Activated CD8-positive, alpha-beta memory T cell treated with anti-CD3 and anti-CD28 coated beads for 1 hour (primary cell): ENCODE data around the gene PCP2.
A peak's percentile ranks its signal among the peaks of the same experiment; 100 is the strongest.

Experiments used
- DNase-seq, 2 donors: peaks; one replicate each; pipeline ENCODE4 v3.0.0-alpha.2; 2020; ENCODE audit warnings: low read depth in 1 of 2; ENCODE audit errors: extremely low read depth in 1 of 2

The PCP2 gene

DNA sequence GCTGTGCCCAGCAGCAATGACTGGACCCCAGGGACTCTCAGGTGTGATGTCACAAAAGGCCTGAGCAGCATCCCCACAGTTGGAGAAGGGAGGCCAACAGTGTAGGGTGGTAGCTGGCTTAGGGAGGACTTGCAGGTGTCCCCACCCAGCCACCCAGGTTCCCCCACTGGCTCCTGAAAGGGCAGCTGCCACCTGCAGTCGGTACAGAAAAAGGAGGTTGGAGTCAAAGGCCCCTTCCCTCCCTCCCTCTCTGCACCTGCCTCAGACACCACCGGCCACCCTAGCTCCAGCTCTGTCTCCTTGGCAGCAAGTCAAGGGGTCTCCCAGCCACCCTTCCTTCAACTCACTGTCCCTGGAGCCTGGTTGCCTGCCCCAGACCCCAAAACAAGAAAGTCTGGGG is at the start of gene PCP2:
Gene PCP2 (minus strand): TSS at position 22 of the 400 bp plus-strand sequence. CDS start 262 bp downstream, outside the sequence.
- no peak for DNase-seq

DNA sequence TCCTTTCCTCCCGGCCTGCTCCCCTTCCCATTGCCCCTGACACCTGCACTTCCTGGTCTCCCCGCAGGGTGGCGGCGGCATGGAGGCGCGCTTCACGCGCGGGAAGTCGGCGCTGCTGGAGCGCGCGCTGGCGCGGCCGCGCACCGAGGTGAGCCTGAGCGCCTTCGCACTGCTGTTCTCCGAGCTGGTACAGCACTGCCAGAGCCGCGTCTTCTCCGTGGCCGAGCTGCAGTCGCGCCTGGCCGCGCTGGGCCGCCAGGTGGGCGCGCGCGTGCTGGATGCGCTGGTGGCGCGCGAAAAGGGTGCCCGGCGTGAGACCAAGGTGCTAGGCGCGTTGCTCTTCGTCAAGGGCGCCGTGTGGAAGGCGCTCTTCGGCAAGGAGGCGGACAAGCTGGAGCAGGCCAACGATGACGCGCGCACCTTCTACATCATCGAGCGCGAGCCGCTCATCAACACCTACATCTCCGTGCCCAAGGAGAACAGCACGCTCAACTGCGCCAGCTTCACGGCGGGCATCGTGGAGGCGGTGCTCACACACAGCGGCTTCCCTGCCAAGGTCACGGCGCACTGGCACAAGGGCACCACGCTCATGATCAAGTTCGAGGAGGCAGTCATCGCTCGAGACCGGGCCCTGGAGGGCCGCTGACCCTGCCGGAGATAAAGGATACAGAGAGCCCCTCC is 48.8 kb upstream of the PCP2 start:
- DNase-seq = no peak

DNA sequence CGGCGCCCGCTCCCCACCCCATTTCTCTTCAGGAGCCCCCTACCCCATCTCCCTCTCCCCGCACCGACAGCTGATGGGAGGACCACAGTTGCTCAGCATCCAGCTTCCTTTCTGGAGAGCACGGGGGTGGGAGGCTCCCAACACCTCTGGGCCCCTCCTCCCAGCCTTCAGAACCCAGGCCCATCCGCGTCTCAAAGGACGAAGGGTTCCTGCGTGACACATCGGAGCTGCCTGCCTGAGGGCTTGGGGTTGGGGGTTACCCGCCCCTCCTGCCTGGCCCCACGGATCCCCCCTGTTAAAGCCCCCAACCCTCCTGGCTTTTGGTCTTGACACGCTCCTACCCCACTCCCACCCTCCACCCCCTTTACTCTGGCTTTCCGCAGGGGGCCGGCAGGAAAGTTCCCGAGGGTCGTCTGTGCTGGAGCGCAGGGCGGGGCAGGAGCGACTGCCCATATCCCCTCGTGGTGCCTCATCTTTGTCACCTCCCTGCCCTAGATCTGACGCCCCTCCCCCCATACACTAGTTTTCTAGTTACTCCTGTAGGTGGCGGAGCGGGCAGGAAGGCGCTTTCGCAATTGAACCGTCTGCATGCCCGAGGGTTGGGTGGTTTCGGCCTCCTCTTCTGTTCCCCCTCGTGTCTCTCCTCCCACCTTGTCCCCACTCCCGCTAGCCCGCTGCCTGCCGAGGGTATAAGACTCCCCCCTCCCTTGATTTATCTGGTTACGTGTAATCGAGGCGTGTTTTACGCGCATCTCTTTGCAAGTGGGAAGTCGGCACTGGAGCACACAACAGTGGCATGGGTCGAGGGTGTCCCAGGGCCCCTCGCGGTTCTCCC is 48.0 kb upstream of the PCP2 start:
- peak; percentile 63 to 68 for DNase-seq

DNA sequence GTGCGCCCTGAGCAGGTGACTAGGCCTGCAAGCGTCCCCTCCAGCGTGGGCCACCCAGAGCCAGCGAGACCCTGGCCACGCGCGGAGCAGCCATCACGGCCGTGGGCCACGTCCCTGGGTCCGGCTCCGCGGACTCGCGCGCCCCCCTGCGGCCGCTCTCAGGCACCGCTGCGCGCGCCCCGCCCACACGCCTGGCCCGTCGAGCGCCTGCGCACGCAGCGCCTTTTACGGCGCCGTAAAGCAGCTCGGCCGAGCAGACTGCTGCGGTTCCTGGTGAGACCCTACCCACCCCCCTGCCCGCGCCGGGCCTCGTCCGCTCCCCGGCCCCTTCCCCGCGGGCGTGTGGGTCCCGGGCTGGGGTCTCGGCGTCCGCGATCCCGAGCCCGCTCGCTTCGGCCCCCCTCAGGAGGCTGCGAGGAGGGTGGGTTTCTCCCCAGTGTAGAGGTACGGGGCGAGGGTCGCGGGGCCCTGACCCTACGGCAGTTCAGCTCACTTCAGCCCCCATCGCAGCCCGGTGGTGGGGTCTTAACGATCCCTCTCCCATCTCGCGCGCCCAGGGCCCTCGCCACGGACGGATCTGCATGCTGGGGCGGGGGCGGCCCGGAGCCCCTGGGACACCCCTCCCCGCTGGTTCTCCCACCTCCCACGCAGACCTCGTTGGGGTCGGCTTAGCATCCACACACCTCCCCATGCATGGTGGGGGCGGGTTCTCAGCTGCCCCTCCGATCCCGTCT is 47.3 kb upstream of the PCP2 start, which contains the start of gene TRAPPC5:
Gene TRAPPC5 (plus strand): TSS at position 228 of the 734 bp plus-strand sequence. CDS start 1,421 bp downstream, outside the sequence.
- peak; percentile 44 to 84 for DNase-seq

DNA sequence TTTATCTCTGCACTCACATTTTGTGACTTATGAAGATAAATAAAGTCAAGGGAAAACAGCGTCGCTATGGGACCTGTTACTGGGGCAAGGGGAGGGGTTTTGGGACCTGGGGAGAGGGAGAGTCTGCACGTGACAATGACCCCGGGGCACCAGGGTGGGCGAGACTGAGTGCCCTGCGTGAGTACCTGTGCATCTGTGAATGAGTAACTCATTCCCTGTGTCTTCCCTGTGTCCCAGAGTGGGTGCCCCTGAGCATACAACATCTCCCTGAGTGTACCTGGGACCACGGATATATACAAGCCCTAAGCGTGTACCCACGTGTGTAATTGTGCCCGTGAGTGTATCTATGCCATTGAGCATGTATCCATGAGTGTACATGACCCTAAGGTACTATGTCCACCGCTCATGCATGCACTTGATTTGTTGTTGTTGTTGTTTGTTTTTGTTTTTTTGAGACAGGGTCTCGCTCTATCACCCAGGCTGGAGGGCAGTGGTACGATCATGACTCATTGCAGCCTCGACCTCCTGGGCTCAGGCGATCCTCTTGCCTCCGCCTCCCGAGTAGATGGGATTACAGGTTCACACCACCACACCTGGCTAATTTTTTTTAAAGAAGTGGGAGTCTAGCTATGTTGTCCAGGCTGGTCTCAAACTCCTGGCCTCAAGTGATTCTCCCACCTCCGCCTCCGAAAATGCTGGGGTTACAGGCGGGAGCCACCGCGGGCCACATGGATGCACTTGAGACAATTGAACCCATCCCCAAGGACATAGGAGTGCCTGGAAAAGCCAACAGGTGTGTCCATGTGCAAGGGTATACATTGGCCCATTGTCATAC is 46.5 kb upstream of the PCP2 start:
- no peak for DNase-seq

DNA sequence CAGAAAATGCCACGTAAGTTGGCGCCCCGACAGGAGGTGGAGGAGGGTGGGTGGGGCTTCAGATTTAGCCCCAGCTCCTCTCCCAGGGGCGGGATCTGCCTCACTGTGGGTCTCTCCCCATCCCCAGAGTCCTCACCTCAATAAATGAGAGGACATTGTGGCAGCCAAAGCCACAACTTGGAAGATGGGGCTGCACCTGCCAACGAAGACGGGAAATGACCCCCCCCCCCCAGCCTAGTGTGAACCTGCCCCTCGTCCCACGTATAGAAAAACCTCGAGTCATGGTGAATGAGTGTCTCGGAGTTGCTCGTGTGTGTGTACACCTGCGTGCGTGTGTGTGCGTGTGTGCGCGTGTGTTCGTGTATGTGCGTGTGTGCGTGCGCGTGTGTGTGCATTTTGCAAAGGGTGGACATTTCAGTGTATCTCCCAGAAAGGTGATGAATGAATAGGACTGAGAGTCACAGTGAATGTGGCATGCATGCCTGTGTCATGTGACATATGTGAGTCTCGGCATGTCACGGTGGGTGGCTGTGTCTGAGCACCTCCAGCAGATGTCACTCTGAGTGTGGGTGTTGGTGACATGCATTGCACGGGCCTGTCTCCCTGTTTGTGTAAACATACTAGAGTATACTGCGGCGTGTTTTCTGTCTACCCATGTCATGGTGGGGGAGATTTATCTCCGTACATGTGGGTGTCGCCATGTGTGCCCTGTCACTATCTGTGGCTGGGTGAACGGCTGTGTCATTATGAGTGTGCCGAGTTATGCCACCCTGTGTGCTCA is 45.6 kb upstream of the PCP2 start:
- peak in 1 of 2 donors; percentile 39 for DNase-seq

DNA sequence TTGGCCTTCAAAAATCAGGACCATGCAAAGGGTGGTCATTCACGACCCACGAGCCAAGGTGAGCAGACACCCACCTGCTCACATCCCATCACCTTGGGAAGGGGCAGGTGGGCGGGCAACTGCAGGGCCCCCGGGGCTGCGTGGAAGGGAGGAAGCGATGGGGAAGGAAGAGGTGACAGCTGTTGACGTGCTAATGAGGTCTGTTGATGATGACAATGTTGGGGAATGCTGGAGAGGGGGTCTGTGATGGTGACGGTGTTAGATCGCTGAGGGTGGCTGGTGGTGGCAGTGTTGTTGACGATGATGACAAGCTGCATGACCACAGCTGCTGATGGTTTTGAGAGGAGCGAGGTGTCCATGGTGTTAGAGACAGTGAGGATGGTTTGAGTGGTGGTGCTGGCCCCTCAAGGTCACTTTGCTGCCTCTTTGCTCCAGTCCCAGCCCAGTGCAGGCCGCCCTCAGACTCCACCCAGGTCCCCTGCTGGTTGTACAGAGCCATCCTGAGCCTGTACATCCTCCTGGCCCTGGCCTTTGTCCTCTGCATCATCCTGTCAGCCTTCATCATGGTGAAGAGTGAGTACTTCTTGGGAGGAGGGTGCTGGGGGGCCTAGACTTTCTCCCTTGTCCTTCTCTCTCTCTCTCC is 44.3 kb upstream of the PCP2 start:
- DNase-seq = no peak

DNA sequence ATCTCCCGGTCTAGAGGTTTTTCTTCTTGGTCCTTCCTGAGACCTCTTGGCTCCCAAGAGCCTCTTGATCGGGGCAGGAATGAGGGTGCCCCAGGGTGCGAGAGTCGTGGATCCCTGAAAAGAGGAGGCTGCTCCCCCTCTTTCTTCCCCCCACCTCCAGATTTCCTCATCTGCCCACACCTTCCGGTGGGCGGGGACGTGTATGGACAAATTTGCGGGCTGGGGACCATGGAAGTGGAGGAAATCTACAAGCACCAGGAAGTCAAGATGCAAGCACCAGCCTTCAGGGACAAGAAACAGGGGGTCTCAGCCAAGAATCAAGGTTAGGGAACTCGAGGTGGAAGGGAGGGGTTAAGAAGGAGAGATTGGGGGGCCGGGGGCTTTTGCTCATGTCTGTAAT is 43.3 kb upstream of the PCP2 start, which contains the start of gene MCEMP1:
Gene MCEMP1 (plus strand): TSS at position 237 of the 400 bp plus-strand sequence. CDS start 31 bp downstream, at position 268.
- DNase-seq = no peak

DNA sequence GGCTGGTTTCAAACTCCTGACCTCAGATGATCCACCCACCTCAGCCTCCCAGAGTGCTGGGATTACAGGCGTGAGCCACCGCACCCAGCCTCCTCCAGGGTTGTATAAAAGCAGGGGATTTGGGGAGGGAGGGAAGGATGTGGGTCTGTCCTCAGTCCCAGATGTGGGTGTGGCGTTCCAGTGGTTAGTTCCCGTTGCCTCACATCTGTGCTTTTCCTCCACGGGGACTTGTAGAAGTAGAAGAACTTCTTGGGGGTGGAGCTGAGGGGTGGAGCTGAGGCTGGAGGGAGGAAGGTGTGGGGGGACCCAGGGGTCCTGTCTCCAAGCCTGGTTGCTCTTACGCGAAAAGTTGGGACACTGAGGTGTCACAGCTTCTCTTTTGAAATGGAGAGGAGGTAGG is 42.9 kb upstream of the PCP2 start:
- no peak for DNase-seq

DNA sequence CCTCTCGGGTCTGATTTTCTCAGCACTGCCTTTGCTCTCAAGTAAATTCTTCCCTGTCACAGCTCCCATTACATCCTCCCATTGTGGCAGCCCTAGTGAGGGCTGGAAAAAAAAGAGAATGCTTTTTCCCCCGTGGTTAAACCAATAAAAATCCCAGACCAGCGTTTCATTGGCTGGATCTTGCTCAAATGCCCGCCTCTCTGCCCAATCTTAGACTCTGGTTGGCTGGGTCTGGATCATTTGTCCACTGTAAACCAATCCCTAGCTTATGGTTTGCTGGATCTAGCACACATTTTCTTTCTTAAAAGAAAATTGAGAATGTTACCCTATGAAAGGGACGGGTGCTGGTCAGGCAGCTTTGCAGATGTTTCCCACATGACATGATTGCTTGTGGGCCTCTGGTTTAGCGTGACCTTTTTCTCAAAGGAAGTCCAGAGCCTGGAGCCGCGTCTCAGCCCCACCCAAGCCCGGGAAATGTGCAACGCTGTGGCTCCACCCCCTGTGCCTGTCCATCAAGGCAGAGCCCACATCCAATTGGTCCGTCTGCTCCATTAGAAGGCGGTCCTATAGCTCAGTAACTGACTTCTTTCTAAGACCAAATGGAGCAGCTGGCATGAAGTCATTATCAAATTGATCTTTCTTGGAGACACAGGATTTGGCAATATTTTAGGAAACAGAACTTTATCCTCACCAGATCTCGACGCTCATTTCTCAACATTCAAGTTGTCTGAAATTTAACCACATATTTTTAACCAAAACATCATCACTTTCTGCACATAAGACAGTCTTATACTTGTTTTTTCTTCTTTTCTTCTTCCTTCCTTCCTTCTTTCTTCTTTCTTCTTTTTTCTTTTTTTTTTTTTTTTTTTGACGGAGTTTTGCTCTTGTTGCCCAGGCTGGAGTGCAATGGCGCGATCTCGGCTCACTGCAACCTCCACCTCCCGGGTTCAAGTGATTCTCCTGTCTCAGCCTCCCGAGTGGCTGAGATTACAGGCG is 40.8 kb upstream of the PCP2 start:
- DNase-seq = no peak

DNA sequence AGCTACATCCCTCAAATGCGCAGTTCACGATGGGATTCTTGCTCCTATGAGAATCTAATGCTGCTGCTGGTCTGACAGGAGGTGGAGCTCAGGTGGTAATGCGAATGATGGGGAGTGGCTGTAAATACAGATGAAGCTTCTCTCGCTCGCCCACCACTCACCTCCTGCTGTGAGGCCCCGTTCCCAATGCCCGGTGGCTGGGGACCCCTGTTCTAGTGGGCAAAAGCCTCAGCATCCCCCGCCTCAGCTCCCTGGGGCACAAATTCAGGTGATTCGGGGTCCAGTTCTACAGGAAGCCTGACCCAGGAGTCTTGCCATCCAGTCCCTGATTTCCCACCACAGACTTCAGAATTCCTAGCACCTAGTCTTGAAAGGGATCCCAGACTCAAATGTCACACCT is 39.0 kb upstream of the PCP2 start:
- DNase-seq = no peak

DNA sequence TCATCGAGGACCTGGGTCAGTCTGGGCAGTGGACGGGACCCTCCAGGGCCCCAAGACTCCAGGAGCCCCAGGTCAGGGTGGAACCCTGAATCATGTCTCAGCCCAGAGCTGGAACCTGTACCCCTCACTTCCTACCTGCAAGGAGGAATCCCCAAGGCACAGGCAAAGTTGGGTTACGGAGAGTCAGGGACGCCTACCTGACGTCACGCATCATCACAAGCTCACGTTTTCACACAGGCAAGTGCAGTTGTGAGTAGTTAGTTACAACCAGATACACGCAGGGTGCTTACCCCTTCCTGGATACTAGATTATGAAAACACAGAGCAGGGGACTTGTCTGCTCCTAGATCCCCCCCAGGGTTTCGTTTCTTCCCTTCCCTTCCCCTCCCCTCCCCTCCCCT is 37.3 kb upstream of the PCP2 start:
- DNase-seq = no peak

DNA sequence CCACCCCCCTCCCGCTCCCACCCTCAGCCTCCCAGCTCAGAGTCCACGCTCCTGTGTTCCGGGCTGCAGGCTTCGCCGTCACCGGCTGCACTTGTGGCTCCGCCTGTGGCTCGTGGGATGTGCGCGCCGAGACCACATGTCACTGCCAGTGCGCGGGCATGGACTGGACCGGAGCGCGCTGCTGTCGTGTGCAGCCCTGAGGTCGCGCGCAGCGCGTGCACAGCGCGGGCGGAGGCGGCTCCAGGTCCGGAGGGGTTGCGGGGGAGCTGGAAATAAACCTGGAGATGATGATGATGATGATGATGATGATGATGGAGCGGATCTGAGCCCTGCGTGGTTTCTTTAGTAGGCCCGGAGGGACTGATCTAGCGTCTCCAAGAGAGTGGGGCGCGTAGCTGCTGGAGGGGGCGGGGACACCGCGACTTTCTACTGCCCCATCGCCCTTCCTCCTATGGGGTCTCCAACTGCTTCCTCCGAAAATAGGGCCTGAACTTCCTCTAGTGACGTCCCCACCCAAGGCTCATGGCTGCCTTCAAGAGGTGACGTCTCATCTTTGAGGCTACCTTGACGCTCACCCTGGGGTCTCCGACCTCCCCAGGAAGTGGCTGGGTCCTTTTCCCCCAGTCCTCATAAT is 36.7 kb upstream of the PCP2 start:
- no peak for DNase-seq

DNA sequence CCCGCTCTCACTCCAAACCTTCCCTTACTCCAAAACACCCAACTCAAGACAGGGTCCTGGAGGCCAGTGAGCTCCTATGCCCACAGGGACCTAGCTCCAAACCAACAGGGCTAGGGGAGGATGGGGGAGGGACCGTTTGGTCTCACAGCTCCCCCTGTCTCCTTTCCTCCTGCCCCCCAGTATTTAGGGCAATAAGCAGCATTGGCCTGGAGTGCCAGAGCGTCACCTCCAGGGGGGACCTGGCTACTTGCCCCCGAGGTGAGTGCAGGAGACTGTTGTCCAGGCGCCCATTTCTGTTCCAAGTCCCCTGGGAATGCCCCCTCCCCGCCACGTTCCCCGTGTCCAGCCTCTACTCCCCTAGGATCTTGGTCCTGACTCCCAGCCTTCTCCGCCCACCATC is 36.1 kb upstream of the PCP2 start:
- DNase-seq = no peak

DNA sequence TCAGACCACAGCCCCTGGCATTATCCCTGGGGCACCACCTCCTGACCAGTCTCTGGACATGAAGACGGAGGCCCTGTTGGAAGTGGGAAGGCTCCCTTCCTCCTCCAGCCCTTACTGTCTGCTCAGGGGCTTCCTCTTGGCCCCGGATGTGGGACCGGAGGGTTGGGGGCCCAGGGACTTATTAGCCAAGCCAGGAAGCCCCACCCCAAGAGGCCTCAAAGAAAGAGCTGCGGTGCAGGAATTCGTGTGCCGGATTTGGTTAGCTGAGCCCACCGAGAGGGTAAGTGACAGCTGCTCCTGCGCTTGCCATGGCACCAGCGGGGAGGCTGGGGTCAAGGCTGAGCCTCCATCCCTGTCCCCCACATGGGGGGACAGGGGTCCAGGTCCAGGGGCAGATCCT is 35.3 kb upstream of the PCP2 start, which contains the start of gene RETN:
Gene RETN (plus strand): TSS at position 208 of the 400 bp plus-strand sequence. CDS start 278 bp downstream, outside the sequence.
- no peak for DNase-seq

DNA sequence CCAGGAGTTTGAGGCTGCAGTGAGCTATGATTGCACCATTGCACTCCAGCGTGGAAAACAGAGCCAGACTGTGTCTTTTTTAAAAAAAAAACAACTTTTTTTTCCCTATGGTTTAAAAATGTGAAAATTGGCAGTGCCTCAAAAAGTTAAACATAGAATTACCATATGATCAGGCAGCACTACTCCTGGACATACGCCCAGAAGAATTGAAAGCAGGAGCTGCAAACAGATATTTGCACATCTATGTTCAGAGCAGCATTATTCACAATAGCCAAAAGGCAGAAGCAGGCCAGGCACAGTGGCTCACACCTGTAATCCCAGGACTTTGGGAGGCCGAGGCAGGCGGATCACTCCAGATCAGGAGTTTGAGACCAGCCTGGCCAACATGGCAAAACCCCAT is 31.6 kb upstream of the PCP2 start:
- no peak for DNase-seq

DNA sequence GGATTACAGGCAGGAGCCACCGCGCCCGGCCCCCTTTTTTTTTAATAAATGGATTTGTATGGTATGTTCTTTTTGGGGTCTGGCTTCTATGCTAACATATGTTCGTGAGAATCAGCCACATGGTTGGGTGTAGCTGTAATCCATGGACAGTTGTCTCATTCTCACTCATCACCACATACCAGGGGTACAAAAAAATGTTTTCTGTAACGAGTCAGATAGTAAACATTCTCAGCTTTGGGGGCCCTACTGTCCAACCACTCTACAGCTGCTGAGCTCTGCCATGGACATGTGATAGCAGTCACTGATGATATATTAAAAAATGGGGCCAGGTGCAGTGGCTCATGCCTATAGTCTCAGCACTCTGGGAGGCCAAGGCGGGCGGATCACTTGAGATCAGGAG is 30.2 kb upstream of the PCP2 start:
- no peak for DNase-seq
